IPS DF 6.9 (cell line): ENCODE measurements around the gene HYAL1.

Source experiments
- DNase-seq: peaks from one replicate; pipeline ENCODE4 v3.0.0-alpha.2; 2013; ENCODE audit warnings: low read depth, low spot score
- H3K27ac ChIP-seq: one replicate; pipeline ENCODE4 v1.5.1; 2013; ENCODE audit warnings: low read length, control low read depth
- H3K27me3 ChIP-seq: 2 replicates; pipeline ENCODE4 v1.6.1; 2013; ENCODE audit warnings: mild to moderate bottlenecking, low read length; ENCODE audit not compliant: control insufficient read depth, insufficient read depth
- H3K36me3 ChIP-seq: 2 replicates; pipeline ENCODE4 v1.6.1; 2013; ENCODE audit warnings: low read length; ENCODE audit not compliant: control insufficient read depth, insufficient read depth
- H3K4me1 ChIP-seq: 2 replicates; pipeline ENCODE4 v1.6.1; 2013; ENCODE audit warnings: low read length; ENCODE audit not compliant: control insufficient read depth, insufficient read depth
- H3K4me3 ChIP-seq: 2 replicates; pipeline ENCODE4 v1.5.1; 2013; ENCODE audit warnings: mild to moderate bottlenecking, low read length
- H3K9me3 ChIP-seq: 2 replicates; pipeline ENCODE4 v1.6.1; 2013; ENCODE audit warnings: low read length, inconsistent platforms; ENCODE audit not compliant: control insufficient read depth, insufficient read depth
- WGBS: extraction: QIAGEN DNeasy Blood & Tissue Kit; methylation state at CpG from one replicate; pipeline ENCODE4 v1.1.7; 2013; ENCODE audit warnings: mixed read lengths, missing lambda C conversion rate; ENCODE audit not compliant: insufficient read length, insufficient coverage; 5-methylcytosine and 5-hydroxymethylcytosine counted together

The HYAL1 gene

GRCh38 chr3:50341996-50342650 lies 38.7 kb upstream of the HYAL1 start:
- no peaks in the 10 kb centered on the region for H3K36me3 ChIP-seq
- H3K27ac ChIP-seq = no peak overlapping the region
- no CpG with 5 or more reads among the region's 13 CpGs for WGBS
- H3K4me3 ChIP-seq = no peak overlapping the region
- H3K9me3 ChIP-seq = no peaks in the 10 kb centered on the region
- DNase-seq = no peak
- peaks cover 3% of the 10 kb centered on the region; the same call in 1 of the 2 replicates for H3K4me1 ChIP-seq
- H3K27me3 ChIP-seq = peaks cover 16% of the 10 kb centered on the region; the same call in 1 of the 2 replicates

GRCh38 chr3:50341537-50341936 lies 38.2 kb upstream of the HYAL1 start:
- H3K27me3 ChIP-seq = peaks cover 16% of the 10 kb centered on the region; the same call in 1 of the 2 replicates
- no peak overlapping the region for H3K27ac ChIP-seq
- no peaks in the 10 kb centered on the region for H3K9me3 ChIP-seq
- no peak overlapping the region for H3K4me3 ChIP-seq
- peaks cover 3% of the 10 kb centered on the region; the same call in 1 of the 2 replicates for H3K4me1 ChIP-seq
- no CpG with 5 or more reads among the region's 9 CpGs for WGBS
- H3K36me3 ChIP-seq = no peaks in the 10 kb centered on the region
- no peak for DNase-seq

GRCh38 chr3:50340448-50341329 lies 37.3 kb upstream of the HYAL1 start, which contains the start of gene RASSF1:
Gene RASSF1 (minus strand): TSS chr3:50340836. CDS start chr3:50340805, 31 bp downstream.
- no CpG with 5 or more reads among the region's 85 CpGs for WGBS
- H3K27me3 ChIP-seq = peaks cover 16% of the 10 kb centered on the region; the same call in 1 of the 2 replicates
- no peaks in the 10 kb centered on the region for H3K9me3 ChIP-seq
- H3K4me1 ChIP-seq = peaks cover 3% of the 10 kb centered on the region; the same call in 1 of the 2 replicates
- H3K36me3 ChIP-seq = no peaks in the 10 kb centered on the region
- no peak within 1 kb of the TSS for H3K27ac ChIP-seq
- no peak for DNase-seq
- H3K4me3 ChIP-seq = peak within 1 kb of the TSS; percentile 40; the same call in 1 of the 2 replicates

DNA sequence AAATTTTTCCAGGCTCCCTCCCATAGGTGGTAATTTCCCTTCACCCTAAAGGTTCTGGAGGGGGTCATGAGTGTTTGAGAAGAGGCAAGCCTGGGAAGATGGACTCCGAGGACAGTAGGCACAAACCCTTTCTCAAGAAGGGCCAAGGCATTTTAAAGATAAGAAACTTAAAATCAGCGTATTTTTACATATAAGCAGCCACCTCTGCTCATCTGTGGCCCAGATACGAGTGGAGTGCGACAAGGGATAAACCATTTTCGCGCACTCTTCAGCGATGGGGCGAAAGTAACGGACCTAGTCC lies 36.7 kb upstream of the HYAL1 start:
- H3K27ac ChIP-seq = no peak overlapping the region
- H3K27me3 ChIP-seq = peaks cover 16% of the 10 kb centered on the region; the same call in 1 of the 2 replicates
- peak overlapping the region; percentile 40; the same call in 1 of the 2 replicates for H3K4me3 ChIP-seq
- whole genome bisulfite sequencing = no CpG with 5 or more reads among the region's 9 CpGs
- H3K9me3 ChIP-seq = no peaks in the 10 kb centered on the region
- peaks cover 3% of the 10 kb centered on the region; the same call in 1 of the 2 replicates for H3K4me1 ChIP-seq
- DNase-seq = no peak
- H3K36me3 ChIP-seq = no peaks in the 10 kb centered on the region

DNA sequence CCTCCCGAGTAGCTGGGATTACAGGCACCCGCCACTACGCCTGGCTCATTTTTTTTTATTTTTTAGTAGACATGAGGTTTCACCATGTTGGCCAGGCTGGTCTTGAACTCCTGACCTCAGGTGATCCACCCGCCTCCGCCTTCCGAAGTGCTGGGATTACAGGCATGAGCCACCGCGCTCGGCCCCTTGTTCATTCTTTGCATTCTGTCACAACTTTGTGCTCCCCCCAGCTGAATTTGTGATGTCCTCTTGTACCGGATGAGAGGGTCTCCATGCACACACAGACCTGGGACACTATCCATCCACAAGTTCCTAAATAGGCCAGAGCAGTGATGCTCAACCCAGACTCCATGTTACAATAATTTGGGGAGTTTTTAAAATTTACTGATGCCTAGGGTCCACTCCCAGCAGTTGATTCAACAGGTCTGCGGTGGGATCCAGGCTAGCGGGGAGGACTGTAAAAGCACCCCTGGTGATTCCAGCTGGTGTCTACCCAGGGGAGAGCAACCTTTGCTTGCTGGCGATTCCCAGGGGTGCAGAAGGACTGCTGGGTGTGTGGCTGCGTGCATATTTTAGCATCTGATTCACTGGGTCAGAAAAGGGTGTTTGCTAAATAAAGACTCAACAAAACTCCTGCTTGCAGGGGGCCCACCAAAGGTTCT lies 36.2 kb upstream of the HYAL1 start:
- Histone ChIP-seq H3K27me3 (peaks cover 14% of the 10 kb centered on the region; the same call in 1 of the 2 replicates), H3K9me3 (no peaks in the 10 kb centered on the region), H3K4me1 (peaks cover 3% of the 10 kb centered on the region; the same call in 1 of the 2 replicates), H3K36me3 (no peaks in the 10 kb centered on the region), H3K27ac (no peak overlapping the region), H3K4me3 (no peak overlapping the region)
- no CpG with 5 or more reads among the region's 14 CpGs for WGBS
- no peak for DNase-seq

GRCh38 chr3:50338965-50339364 lies 35.6 kb upstream of the HYAL1 start:
- Histone ChIP-seq H3K27ac (no peak overlapping the region), H3K4me3 (no peak overlapping the region), H3K9me3 (no peaks in the 10 kb centered on the region), H3K4me1 (peaks cover 3% of the 10 kb centered on the region; the same call in 1 of the 2 replicates), H3K27me3 (peaks cover 14% of the 10 kb centered on the region; the same call in 1 of the 2 replicates), H3K36me3 (no peaks in the 10 kb centered on the region)
- WGBS = no CpG with 5 or more reads among the region's 5 CpGs
- DNase-seq = no peak

DNA sequence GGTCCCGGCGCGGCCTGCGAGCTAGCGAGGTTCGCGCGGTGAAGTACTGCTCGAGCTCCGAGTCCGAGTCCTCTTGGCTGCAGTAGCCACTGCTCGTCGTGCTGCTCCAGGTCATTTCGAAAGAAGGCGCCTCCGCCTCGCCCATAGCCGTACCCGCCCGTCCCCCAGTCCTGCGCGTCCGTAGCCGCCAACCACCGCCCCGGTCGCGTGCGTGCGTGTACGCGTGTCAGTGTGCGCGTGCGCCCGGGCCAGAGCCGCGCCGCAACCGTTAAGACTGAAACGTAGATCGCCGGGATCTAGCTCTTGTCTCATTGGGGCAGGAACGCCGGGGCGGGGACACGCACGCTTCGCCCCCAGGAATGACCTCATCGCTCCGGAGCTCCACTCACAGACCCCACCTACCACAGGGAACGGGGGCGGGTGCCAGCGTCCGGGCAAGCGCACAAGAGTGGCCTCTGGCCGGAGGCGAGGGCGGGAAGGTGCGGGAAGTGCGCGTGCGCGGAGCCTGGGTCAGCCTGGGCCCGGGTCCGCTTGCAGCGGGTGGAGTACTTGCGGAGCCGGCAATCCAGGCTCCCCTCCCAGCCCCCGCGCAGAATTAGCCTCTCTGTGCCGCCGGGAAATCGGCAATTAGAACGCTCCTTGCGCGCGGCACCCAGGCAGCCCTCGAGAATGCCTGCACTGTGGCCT lies 33.9 kb upstream of the HYAL1 start:
- Histone ChIP-seq H3K4me1 (peaks cover 3% of the 10 kb centered on the region; the same call in 1 of the 2 replicates), H3K4me3 (peak overlapping the region; percentile 81), H3K36me3 (no peaks in the 10 kb centered on the region), H3K27me3 (peaks cover 14% of the 10 kb centered on the region; the same call in 1 of the 2 replicates), H3K27ac (no peak overlapping the region), H3K9me3 (no peaks in the 10 kb centered on the region)
- DNase-seq = no peak
- WGBS = no CpG with 5 or more reads among the region's 79 CpGs

- Histone ChIP-seq H3K27me3 (peaks cover 14% of the 10 kb centered on the region; the same call in 1 of the 2 replicates), H3K4me3 (peak overlapping the region; percentile 81; the same call in 1 of the 2 replicates), H3K27ac (no peak overlapping the region), H3K36me3 (peaks cover under 1% of the 10 kb centered on the region; the same call in 1 of the 2 replicates), H3K9me3 (no peaks in the 10 kb centered on the region), H3K4me1 (peaks cover 3% of the 10 kb centered on the region; the same call in 1 of the 2 replicates)
- no CpG with 5 or more reads among the region's 31 CpGs for WGBS
- no peak for DNase-seq
These were observed 33.2 kb upstream of the HYAL1 start for GRCh38 chr3:50336452-50337174.

DNA sequence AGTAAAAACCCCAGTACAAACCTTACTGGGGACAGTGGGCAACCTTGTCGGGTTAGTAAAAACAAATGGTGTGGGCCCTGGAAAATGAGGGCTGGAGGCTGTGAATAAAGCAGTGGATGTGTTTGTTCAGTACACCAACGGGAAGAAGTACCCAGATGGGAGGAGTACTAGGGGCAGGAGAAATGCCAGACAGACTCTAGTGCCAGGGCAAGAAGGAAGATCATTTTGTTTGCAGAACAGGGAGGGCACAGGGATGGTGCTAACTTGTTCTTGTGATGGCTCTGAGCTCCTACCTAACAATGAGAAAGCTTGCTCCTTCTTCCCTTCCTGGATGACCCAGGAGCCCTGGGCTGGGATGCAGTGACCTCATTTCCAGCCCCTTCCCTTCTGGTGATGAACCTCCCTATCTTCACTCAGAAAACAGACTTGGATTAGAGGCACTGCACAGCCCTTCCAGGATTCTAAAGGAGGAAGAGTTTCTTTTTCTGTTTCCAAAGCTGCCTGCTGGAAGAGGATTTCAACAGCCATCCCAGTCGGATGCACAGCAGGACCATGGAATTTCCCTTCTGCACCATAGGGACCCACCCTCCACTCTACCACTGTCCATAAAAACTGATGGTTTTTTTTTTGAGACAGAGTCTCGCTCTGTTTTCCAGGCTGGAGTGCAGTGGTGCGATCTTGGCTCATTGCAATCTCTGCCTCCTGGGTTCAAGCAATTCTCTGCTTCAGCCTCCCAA lies 31.1 kb upstream of the HYAL1 start:
- no peaks in the 10 kb centered on the region for H3K4me1 ChIP-seq
- H3K4me3 ChIP-seq = no peak overlapping the region
- H3K36me3 ChIP-seq = peaks cover 14% of the 10 kb centered on the region
- no peaks in the 10 kb centered on the region for H3K9me3 ChIP-seq
- H3K27me3 ChIP-seq = peaks cover 4% of the 10 kb centered on the region; the same call in 1 of the 2 replicates
- no peak overlapping the region for H3K27ac ChIP-seq
- no CpG with 5 or more reads among the region's 5 CpGs for WGBS
- DNase-seq = no peak
